ENCODE measurements around the gene DNAJB5. TPM values are rescaled to one million over a fixed set of nuclear protein-coding genes. Genes with fewer than 3 reads are reported as not detected.

DNAJB5 gene
- total RNA-seq, 2 donors from 2014 or later, result 1.6 to 8.5 TPM

DNA sequence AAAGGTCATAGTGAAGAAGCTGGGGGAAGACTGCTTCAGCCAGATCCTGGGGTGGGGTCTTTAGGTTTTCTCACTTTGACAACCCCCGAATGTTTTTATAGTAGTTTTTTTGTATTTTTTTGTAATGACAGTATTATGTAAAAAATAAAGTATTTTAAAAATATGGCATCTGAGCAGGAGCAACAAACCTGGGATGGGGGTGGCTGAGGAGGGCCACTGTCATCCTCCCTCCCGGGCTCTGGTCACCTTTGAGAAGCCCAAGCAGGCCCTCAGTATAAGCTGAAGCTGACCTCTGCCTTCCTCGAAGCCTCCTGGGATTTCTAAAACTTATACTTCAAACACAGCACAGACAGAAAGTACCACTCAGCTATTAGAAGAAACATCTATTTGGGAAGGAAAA, 8.7 kb downstream of the DNAJB5 start:
- intact Hi-C loops (cut with DNase I), result no loop called here

DNA sequence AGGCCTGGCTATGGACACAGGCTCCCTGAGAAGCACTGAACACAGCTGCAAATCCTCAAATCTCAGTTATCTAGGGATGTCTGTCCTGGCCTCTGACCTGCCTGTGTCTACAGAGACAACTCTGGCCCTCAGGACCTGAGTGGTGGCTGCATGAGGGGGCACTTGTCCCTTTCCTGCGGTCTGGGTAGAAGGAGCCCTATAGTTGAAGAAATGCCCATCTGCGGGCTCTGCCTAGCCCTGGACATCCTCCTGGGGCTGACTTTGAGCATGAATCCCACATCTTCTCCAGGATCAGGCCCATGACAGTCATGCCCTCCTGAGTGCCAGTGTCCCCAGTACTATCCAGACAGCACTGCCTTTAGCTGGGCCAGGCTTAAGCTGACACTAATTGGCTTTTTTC, 10.0 kb downstream of the DNAJB5 start:
- no peak overlapping the region for H3K9ac ChIP-seq (ENCODE audit: low read depth in 2 of 2, low read length in 2 of 2)
- H3K9me3 ChIP-seq, result no peaks in the 10 kb centered on the region
- no peaks in the 10 kb centered on the region for H3K4me1 ChIP-seq
- DNase-seq, result no peak
- H3K27me3 ChIP-seq, result no peaks in the 10 kb centered on the region
- TF ChIP-seq, protein P1, sequence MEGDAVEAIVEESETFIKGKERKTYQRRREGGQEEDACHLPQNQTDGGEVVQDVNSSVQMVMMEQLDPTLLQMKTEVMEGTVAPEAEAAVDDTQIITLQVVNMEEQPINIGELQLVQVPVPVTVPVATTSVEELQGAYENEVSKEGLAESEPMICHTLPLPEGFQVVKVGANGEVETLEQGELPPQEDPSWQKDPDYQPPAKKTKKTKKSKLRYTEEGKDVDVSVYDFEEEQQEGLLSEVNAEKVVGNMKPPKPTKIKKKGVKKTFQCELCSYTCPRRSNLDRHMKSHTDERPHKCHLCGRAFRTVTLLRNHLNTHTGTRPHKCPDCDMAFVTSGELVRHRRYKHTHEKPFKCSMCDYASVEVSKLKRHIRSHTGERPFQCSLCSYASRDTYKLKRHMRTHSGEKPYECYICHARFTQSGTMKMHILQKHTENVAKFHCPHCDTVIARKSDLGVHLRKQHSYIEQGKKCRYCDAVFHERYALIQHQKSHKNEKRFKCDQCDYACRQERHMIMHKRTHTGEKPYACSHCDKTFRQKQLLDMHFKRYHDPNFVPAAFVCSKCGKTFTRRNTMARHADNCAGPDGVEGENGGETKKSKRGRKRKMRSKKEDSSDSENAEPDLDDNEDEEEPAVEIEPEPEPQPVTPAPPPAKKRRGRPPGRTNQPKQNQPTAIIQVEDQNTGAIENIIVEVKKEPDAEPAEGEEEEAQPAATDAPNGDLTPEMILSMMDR (IDR thresholded peaks at IDR 0.05), result no peak
- H3K4me3 ChIP-seq, result no peak overlapping the region
- no peaks in the 10 kb centered on the region for H3K36me3 ChIP-seq
- intact Hi-C loops (cut with DNase I), result no loop called here
- H3K27ac ChIP-seq, result no peak overlapping the region

More for the DNA sequence above, 8.7 kb downstream of the DNAJB5 start:
- Histone ChIP-seq H3K9ac (ENCODE audit: low read depth in 2 of 2, low read length in 2 of 2) (no peak overlapping the region), H3K27me3 (no peaks in the 10 kb centered on the region), H3K36me3 (no peaks in the 10 kb centered on the region), H3K9me3 (no peaks in the 10 kb centered on the region), H3K27ac (no peak overlapping the region), H3K4me1 (no peaks in the 10 kb centered on the region), H3K4me3 (no peak overlapping the region)
- DNase-seq, result no peak
- TF ChIP-seq, protein P1 (IDR thresholded peaks at IDR 0.05), result no peak

DNA sequence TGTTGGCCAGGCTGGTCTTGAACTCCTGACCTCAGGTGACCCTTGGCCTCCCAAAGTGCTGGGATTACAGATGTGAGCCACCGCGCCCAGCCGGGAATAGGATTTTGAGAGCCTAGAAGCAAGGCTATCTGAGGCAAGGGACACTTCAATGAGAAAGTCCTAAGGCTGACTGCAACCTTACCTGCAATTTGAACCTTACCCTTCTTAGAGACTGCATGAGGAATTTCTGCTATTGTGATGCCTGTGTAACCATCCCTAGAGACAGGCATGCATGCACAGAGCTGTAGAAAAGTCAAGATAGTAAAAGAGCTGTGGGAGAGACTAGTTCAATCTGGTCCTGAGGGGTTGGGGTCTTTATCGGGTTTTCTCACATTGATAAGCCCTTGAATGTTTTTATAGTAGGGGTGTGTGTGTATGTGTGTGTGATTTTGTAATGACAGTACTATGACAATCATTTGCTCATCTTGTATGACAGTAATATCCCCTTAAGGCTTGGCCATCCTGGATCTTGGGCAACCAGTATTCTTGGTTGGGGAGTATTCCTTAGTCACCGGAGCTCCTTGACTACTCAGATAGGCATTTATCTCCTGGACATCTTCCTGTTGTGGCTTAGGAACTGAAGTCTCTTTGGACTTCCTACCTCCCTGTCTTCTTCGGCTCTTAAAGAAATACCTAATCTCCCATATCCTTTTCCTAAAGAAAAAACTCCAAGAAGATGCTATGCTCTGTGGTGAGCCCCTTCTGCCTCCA, 11.2 kb downstream of the DNAJB5 start:
- H3K9me3 ChIP-seq, result no peaks in the 10 kb centered on the region
- intact Hi-C loops (cut with DNase I), result no loop called here
- no peak overlapping the region for H3K9ac ChIP-seq (ENCODE audit: low read depth in 2 of 2, low read length in 2 of 2)
- DNase-seq, result no peak
- H3K4me3 ChIP-seq, result no peak overlapping the region
- TF ChIP-seq, protein P1 (IDR thresholded peaks at IDR 0.05), result no peak
- no peaks in the 10 kb centered on the region for H3K36me3 ChIP-seq
- no peaks in the 10 kb centered on the region for H3K4me1 ChIP-seq
- no peak overlapping the region for H3K27ac ChIP-seq
- no peaks in the 10 kb centered on the region for H3K27me3 ChIP-seq

DNA sequence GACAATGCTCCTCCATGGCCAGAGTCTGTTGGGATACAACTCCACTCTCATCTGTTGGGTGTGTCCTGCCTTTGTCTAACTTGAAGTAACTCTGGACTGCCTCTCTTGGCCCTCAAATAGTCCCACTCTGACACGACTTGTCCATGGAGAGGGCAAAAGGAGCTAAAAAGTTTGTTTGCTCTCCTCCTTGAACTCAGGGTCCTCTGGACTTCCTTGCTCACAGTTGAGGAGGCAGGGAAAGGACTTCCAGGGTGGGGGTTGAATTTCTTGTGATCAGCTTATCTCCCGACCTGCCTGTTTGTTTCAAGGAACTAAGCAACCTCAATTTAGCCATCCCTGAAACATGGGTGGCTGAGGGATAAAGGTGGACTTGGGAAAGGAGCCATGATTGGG, 11.7 kb downstream of the DNAJB5 start:
- intact Hi-C loops (cut with DNase I), result no loop called here
- TF ChIP-seq, protein P1 (IDR thresholded peaks at IDR 0.05), result no peak
- no peaks in the 10 kb centered on the region for H3K36me3 ChIP-seq
- no peak overlapping the region for H3K27ac ChIP-seq
- no peaks in the 10 kb centered on the region for H3K9me3 ChIP-seq
- no peaks in the 10 kb centered on the region for H3K4me1 ChIP-seq
- H3K27me3 ChIP-seq, result no peaks in the 10 kb centered on the region
- DNase-seq, result no peak
- H3K9ac ChIP-seq (ENCODE audit: low read depth in 2 of 2, low read length in 2 of 2), result no peak overlapping the region
- no peak overlapping the region for H3K4me3 ChIP-seq

DNA sequence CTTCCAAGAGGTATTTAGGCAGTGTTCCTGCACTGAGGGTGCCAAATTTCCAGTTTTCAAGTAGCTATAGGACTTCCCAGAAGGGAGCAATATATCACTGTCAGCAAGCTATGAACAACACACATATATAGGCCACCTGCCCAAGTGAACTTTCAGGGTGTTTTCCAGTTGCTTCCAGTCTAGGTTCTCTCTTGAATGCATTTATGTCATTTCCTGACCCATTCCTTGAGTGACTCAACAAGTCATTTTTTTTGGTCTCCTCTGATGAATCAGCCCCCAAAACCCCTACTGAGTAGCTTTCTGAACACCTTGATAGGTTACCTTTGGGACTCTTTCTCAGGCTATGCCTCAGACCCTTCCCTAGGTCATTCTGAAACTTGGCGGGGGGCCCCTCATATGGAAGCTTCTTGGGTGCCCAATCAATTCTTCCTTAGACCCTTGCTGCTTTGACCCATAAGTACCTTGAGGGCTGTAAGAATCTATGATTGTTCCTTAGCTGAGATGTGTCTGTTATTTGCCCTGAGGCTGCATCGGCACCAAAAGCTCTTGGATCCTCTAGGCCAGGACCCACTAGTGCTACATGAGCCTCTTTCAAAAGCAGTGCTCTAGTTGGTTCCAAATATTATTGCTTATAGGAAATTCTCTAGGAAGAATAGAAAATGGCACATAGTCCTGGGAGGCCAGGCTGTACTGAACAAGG, 12.4 kb downstream of the DNAJB5 start:
- H3K27ac ChIP-seq, result no peak overlapping the region
- no peak overlapping the region for H3K9ac ChIP-seq (ENCODE audit: low read depth in 2 of 2, low read length in 2 of 2)
- H3K4me1 ChIP-seq, result no peaks in the 10 kb centered on the region
- no peak for DNase-seq
- no peaks in the 10 kb centered on the region for H3K27me3 ChIP-seq
- H3K4me3 ChIP-seq, result no peak overlapping the region
- intact Hi-C loops (cut with DNase I), result no loop called here
- TF ChIP-seq, protein P1 (IDR thresholded peaks at IDR 0.05), result no peak
- H3K36me3 ChIP-seq, result no peaks in the 10 kb centered on the region
- no peaks in the 10 kb centered on the region for H3K9me3 ChIP-seq

All from colonic mucosa (tissue), 4 donors.